Measurements from ENCODE around the gene ZNF521.

ZNF521 gene

DNA sequence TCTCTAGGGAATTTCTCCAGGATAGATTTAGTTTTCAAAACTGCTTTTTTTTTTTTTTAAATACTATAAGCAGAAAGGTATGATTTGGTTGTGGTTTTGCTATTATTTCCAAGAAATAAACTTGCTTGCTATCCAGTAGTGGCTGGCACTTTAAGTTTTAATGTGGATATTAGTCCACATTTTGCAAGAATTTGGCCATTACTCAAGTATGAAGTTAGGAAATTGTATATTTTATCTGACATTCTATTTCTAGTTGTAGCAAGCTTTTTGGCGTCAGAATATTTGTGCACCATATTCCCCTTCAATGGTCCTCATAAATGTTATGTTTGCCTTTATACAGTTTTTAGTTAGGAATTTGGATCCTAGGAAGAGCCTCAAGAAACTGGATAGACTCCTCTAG, 226.3 kb downstream of the ZNF521 start:
- no peak for DNase-seq (ENCODE audit: low read depth in 2 of 2)

DNA sequence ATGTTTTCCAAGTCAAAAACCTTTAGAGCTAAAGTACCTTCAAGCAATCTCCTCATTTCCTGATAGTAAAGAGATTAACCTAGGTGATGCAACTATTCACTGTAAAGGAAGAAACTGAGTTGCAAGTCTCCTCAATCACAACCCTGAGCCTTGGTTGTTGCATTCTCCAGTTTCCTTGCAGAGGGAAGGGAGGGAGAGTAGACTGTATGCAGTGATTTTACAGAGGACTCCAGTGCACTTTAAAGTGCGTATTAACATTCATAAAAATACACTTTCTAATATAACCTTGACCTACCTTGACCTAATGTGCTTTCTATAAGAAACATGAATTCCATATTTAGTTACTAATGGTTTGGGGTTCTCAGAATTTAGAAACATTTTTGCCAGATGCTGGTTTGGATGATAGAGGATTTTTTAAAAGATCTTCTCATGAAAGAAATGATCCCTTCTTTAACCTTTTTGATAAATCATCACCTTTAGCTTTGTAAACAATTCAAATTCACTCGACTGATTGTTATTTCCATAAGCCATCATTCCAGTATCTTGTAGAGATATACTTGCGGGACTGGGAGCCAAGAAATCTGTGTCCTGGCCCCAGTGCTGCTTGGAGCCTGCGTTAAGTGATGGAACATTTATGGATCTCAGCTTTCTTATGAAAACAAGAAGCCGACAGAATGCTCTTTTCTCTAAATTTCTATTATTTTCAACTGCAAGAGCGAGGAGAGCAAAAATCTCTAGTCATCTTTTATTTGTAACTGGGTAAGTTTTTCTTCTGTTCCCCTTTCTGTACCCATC, 228.3 kb downstream of the ZNF521 start:
- DNase-seq (ENCODE audit: low read depth in 2 of 2) = no peak

DNA sequence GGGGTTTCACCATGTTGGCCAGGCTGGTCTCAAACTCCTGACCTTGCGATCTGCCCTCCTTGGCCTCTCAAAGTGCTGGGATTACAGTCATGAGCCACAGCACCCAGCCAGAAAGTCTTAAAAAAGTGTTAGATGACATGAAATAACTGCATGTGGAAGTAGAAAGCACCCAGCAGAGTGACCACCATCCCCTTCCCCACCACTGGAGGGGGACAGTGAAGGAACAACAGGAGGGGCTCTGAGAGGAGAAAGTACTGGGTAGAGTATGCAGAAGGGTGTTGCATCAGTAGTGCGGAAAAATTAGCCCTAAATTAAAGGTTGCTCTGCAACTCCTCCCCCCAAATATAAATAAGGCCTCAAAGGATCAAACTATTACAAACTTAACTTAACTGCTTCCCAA, 230.5 kb downstream of the ZNF521 start:
- DNase-seq (ENCODE audit: low read depth in 2 of 2) = no peak

DNA sequence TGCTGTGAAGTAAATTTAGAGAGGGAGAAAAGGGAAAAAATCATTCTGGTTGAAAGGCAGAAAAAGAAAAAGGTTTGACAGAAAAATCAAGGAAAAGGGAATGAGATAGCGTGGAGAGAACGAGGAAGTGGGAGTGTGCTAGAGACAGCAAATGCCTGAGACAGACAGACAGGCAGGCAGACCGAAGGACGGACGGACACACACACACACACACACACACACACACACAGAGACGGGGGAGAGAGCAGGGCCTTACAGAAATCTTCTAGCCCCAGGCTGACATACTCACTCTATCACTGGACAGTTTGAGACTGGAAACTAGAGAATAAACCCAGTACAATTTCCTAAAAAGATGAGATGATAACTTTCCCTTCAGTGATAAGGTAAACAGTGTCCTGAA, 238.4 kb downstream of the ZNF521 start:
- no peak for DNase-seq (ENCODE audit: low read depth in 2 of 2)

DNA sequence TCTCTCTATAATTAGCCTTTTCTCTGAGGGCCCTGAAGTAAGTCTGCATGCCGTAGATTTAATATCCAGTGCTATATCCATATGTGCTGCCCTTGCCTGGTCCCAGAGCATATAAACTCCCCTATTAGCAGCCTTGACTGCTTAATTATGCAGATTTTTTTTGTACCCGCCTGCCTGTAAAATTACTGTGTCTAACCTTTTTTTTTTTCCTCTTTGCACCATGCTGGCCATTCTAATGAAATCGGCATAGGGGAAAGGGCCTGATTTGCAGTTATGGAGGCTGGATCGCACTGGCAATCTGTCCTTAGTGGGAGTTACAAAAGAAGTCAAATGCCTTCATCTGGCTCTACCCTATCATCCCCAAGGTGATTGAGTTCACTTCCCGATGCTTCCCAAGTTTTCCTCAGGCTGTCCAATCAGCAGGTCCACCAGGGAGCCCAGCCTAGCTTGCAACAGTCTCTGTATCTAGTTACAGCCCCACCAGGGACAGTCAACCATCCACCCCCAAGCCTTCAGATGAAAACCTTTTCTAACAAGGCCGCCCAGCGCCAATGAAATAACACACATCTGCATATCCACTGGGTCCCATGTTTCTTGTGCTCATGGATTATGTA, 239.0 kb downstream of the ZNF521 start:
- no peak for DNase-seq (ENCODE audit: low read depth in 2 of 2)

DNA sequence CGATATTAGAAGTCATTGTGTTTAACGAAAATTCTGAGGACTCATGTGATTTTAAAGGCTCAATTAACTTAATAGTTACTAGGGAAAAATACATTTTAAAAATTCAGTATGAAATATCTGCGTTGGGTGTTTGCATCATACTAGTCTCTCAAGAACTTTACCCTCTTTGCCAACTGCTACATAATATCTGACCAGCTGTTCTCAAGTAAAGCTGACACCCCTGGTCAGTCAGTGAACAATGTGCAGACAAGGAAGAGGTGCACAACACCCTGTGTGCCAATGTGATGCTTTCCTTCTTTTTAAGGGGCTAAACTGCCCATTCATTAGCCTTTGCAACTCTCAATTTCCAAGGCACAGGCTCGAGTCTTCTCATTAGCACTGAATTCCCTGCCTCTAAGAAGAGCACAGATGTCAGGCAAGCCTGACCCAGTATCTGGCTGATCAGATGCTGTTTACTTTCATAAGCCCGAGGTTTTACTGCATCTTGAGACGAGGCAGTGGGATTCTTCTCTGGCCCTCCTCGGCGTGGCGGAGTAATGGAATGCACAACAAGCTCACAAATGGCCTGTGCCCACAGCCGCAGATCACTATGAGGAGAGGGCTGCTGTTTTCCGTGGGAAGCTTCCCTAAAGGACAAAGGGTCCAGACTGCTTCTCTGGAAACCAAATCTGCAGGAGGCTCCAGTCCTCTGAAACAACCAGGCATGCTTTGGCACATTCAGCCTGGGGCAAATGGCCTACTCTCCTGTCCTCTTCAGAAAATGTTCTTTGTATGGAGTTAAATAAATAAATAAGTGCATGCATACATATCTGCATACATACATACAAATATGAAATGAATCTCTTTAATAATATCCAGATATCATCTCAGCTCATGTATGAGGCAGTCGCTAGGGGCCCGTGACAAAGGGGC, 240.3 kb downstream of the ZNF521 start:
- no peak for DNase-seq (ENCODE audit: low read depth in 2 of 2)

GRCh38 chr18:25109484-25109883, 242.5 kb downstream of the ZNF521 start:
- no peak for DNase-seq (ENCODE audit: low read depth in 2 of 2)

GRCh38 chr18:25103468-25104155, 248.4 kb downstream of the ZNF521 start:
- no peak for DNase-seq (ENCODE audit: low read depth in 2 of 2)

- DNase-seq (ENCODE audit: low read depth in 2 of 2) = no peak
Observed at GRCh38 chr18:25102662-25103061, 249.3 kb downstream of the ZNF521 start.

GRCh38 chr18:25100418-25100817, 251.5 kb downstream of the ZNF521 start:
- no peak for DNase-seq (ENCODE audit: low read depth in 2 of 2)

DNA sequence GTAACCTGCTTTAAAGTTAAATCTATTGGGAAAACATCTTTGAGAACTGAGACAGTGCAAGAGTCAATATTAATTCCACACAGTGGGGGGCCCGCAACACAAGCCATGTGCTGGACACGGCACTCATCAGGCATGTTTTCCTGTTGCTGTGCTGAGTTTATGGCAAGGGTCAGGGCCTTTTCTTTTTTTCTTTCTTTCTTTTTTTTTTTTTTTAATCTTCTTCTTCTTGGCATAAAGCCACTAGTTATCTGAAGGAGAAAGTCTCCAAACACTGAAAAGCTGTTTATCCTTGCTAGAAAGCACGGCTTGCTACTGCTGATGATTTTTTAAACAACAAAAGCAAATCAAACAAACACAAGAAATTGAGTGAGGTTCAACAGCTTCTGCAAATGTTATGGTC, 252.1 kb downstream of the ZNF521 start:
- no peak for DNase-seq (ENCODE audit: low read depth in 2 of 2)

GRCh38 chr18:25097569-25098056, 254.4 kb downstream of the ZNF521 start:
- DNase-seq (ENCODE audit: low read depth in 2 of 2) = no peak

DNA sequence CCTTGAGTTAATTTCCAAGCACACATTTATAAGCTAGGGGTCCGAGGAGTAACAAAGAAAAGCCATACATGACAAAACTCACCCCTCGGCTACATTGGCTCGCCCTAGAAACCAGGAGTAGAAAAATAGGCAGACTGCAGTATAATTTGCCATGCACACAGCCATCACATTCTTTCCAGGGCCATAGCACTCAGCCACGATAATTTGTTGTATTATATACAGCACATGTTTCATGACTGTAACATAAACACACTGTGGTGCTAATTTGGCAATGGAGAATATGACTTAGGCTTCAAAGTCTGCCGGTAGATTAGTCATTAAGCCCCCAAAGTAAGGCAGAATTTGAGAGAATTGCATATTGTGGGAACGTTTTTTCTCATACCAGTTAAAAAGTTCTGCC, 254.9 kb downstream of the ZNF521 start:
- DNase-seq (ENCODE audit: low read depth in 2 of 2) = no peak

- no peak for DNase-seq (ENCODE audit: low read depth in 2 of 2)
Observed at GRCh38 chr18:25093141-25093540, 258.8 kb downstream of the ZNF521 start.

DNA sequence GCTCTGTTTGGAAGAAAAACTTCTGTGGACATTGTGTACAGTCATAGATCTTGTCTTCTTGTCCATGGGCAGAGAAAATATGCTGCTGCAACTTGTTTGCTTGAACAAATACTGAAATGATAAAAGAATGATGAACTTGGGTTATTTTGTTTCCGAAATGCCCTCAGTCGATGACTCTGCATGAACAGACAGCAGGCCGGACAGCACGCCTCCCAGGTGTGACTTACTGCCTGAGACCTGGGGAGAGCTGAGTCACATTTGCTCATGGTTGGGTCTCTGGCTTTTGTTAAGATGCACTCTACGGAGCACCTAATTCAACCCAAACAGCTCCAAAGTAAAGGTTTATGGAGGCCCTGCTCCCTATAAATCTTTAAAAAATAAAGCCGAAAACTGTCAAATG, 262.5 kb downstream of the ZNF521 start:
- DNase-seq (ENCODE audit: low read depth in 2 of 2) = no peak

DNA sequence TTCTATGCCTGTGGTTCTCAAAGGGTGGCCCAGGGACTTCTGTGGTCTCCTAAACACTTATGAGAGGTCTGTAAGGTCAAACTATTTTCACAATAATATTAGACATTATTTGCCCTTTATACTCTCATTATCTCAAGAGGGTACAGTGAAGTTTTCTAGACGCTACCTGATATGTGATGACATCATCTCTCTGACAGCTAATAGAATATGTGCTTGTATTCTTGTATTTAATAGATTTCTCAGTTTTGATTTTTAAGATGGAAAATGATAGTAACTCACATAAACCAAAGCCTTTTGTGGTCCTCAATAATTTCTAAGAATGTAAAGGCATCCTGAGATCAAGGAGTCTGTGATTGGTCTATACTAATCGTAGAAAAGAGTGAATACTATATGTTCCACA, 265.1 kb downstream of the ZNF521 start:
- no peak for DNase-seq (ENCODE audit: low read depth in 2 of 2)

GRCh38 chr18:25081001-25081400, 271.0 kb downstream of the ZNF521 start:
- no peak for DNase-seq (ENCODE audit: low read depth in 2 of 2)

- DNase-seq (ENCODE audit: low read depth in 2 of 2) = no peak
Observed at GRCh38 chr18:25080211-25080610, 271.8 kb downstream of the ZNF521 start.

DNA sequence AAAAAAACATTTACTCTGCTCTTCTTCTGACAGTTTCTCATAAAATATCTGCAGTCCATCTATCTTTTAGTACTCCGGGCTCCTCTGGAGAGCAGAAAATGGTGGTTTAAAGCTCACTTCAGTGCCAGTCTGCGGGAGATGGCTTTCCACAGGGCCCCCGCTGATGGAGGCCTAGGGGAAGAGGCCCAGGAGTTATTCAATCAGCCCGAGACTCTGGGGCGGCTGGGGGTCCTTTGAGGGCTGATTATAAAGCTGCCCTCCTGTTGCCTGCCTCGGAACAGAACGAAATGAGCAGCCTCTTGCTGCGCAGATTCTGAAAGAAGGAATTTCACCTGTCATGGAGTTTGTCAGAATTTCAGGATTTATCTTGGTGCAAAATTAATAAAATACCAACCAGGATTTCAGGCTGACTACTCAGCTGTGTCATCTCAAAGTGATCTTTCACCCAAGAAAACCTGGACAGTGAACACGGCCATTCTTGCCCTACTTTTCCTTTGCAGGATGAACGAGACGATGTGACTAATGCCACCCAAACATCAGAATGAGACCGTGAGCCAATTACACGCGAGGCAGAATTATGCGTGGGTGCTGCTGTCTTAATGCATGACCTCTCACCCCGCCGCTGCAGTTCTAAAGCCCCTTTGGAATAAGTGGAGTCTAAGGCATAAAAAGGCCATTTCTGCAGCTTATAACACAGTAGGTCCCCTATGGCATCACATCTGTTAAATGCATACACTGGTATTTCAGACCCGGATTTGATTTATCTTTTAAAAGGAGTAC, 273.8 kb downstream of the ZNF521 start:
- no peak for DNase-seq (ENCODE audit: low read depth in 2 of 2)

- no peak for DNase-seq (ENCODE audit: low read depth in 2 of 2)
Observed at GRCh38 chr18:25077038-25077943, 274.7 kb downstream of the ZNF521 start.
